Measurements from ENCODE around the gene BRSK2.

BRSK2 gene

GRCh38 chr11:1438967-1439330 is 49.2 kb downstream of the BRSK2 start:
- DNase-seq = no peak

DNA sequence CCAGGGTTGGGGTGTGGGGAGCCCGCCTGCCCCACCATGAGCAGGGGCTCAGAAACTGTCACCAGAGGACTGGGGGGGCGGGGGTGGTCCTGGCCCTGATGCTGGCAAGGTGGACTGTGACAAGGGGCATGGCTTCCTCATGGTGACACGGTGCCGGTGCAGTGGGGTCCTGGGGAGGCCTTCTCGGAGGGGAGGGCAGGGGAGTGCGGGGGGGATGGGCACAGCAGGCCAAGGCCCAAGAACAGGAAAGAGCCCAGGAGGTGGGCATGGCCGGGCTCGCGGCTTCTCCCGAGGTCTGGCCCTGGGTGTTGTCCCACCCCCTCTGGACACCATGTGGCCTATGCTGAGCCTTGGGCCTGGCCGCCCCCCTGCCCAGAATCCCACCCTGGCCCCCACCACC is 49.6 kb downstream of the BRSK2 start:
- no peak for DNase-seq

GRCh38 chr11:1440066-1440465 is 50.3 kb downstream of the BRSK2 start:
- DNase-seq = no peak

DNA sequence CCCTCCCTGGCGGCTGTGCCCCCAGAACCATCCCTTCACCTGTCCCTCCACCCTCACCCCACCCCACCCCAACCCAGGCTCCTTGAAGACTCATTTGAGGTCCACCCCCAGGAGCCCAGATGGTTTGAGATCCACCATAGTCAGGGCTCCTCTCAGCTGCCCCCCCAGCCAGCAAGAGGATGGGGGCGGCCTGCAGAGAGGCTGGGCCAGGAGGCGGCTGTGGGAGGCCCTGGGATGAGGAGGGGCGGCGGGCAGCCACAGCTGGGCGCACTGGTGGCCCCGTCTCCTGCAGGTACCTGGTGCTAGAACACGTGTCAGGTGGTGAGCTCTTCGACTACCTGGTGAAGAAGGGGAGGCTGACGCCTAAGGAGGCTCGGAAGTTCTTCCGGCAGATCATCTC is 50.8 kb downstream of the BRSK2 start:
- DNase-seq = no peak

- DNase-seq = no peak
Observed at GRCh38 chr11:1442163-1442562, 52.4 kb downstream of the BRSK2 start.

DNA sequence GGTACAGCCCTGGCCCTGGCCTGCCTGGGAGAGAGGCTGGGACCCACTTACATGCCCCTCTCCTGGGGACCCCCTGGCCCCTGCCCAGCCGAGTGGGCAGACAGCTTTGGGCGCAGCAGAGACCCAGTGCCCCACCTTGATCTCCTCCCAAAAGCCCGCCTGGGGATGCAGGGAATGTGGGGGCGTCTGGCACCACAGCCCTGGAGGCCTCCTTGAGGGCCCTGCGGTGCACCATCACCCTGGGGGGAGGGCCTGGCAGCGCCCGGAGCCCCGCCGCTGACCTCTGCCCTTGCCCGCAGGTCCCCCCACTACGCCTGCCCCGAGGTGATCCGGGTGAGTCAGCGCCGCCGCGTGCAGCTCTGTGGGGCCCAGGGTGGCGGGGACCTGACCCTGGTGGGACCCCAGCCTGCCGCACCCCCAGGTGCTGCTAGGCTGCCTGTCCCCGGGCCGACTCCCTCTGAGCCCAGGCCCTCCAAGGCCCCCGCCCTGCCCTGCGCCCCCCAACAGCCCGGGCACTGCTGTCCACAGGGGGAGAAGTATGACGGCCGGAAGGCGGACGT is 53.2 kb downstream of the BRSK2 start:
- no peak for DNase-seq

- no peak for DNase-seq
Observed at GRCh38 chr11:1443737-1444136, 54.0 kb downstream of the BRSK2 start.

- no peak for DNase-seq
Observed at GRCh38 chr11:1444321-1444720, 54.6 kb downstream of the BRSK2 start.

GRCh38 chr11:1444823-1445422 is 55.2 kb downstream of the BRSK2 start:
- DNase-seq = no peak

- DNase-seq = no peak
Observed at GRCh38 chr11:1445741-1446445, 56.2 kb downstream of the BRSK2 start.

DNA sequence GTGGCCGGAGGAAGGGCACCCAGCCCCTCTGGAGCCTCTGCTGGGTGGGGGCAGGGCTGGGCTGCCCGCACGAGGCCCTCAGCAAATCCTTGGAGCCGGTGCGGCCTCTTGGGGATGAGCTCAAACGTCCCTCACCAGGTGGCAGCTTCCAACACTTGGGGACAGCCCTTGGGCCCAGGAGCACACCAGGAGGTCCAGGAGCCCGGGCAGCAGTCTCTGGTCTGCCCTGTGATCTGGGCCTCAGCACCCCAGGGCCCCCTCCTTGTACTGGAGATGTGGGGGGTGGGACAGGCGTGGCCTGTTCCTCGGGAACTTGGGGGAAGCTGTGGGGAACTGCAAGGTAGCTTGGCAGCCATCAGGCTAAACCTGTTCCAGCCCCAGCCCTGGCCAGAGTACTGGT is 56.9 kb downstream of the BRSK2 start:
- no peak for DNase-seq

DNA sequence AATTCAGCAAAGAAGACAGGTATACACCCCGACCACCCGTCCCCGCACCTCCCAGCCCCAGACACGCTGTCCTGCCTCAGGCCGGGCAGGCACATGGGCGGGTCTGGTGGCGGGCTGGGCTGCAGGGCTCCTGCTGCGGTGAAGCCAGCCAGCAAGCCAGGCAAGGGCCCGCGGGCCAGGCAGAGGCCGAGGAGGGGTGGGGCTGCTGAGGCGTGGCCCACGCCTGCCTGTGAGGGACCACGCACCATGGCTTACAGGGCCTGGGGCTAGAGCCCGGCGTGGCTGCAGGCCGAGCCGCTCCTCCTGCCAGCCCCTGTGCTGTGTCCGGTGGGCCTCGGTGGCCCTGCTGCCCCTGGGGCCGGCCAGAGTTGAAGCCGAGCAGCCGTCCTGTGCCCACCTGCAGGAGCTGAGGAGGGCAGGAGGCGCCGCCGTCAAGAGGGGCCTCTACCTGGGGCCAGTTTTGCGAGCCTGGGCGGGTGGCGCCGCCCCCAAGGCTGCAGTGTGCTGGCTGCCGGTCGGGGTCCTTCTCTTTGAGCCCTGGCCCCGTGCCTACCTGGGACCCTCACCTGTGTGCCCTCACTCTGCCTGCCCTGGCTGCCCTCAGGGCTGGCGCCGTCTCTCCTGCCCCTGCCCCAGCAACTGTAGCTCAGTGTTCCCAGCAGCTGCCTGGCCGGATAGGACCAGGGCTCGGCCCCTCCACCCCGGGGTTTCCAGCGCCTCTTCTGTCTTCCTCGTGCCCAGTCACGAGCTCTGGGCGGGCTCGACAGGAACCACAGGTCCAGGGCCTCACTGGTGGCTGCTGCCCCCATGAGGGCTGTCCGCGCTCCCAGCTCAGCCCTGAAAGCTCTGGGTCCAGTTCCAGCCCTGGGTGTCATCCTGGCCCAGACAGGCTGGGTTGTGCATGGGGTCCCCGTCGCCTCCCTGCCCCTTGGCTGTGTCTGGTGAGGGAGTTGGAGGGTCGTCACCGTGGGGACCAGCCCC is 58.4 kb downstream of the BRSK2 start:
- DNase-seq = no peak

DNA sequence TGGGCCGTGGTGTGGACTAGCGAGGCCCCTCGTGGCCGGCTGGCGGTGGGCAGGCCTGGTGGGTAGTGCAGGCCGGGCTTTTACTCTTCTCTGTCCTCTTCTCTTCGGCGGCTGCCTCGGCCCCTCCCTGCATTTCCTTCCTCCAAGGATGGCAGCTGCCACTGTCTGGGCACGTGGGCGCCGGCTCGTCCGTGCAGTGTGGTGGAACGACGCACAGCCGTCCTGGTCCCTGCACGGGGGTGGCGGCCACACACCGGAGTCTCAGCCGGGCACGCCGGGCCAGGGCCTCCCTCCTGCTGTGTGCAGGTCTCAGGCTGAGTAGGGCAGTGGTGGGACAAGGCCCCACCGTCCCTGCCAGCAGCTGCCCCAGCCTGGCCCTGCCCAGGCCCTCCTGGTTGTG is 59.1 kb downstream of the BRSK2 start:
- no peak for DNase-seq

DNA sequence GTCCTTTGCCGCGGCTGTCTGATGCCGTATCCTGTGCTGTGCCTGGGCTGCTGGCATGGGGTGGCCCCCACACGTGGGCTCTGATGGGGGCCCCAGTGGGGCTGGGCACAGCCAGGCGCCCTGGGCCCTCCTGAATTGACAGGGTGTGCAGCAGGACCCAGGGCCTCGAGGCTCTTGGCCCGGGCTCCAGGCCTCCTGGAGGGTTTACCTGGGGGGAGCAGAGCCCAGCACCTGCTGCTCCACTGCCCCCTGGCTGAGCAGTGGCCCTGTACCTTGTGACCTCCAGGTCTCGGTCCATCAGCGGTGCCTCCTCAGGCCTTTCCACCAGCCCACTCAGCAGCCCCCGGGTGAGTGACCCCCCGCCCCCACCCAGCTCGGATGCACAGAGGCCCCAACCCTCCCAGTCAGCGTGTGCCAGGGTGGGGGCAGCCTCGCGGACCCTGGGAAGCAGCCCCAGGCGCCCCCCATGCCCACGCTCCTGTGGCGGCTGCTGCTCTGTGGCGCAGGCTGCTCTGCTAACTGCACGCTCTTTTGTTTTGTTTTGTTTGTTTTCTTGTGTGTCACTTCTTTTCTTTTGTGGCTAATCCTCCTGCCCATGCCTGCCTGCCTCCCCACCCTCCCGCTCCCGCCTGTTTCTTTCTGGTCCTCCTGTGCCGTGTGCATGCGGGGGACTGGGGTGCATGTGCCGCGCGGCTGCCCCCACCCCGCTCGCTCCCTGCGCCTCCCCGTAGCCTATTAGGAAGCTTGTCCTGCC is 59.9 kb downstream of the BRSK2 start:
- no peak for DNase-seq

DNA sequence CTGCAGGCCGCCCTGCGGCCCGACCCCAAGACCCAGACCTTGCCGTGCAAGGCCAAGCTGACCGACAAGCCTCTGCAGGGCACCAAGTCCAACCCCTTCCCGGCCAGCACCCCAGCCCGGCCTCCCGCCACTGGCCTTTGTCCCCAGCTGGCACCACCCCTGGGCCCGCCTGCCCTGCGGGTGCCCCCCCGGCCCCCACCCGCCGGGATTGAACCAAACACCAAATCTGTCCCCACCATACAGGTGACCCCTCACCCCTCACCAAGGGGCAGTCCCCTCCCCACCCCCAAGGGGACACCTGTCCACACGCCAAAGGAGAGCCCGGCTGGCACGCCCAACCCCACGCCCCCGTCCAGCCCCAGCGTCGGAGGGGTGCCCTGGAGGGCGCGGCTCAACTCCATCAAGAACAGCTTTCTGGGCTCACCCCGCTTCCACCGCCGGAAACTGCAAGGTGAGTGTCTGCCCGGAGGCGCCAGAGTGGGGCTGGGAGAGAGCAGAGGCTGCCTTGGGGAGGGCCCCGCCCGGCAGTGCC is 60.7 kb downstream of the BRSK2 start:
- DNase-seq = no peak

DNA sequence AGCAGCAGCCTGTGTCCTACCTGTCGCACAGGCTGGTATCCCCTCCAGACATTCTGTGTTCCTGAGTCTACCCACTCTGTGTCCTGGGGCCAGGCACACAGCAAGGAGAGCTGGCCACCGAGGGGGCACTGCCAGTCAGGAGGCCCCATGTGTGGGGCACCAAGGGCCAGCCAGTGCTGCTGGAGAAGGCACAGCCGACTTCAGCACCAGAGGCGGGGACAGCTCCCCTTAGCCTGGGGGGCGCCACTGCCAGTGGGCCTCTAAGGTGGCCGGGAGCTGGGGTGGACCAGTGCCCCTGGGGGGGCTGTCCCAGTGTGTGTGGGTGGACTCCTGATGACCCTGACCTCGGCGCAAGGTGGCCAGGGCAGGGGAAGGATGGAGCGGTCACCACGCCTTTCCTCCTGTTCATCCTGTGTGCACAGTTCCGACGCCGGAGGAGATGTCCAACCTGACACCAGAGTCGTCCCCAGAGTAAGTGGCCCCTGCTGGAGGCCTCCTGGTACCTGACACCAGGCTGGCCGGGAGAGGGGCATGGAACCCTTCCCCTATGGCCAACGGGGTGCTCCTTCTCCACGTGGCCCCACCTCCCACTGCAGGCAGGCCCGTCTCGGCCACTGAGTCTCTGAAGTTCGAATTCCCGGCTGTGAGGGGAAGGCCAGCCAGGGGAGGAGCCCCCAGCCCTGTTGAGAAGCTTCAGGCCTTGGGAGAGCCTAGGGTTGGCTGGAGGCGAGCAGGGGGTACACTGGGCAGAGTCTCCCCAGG is 61.4 kb downstream of the BRSK2 start:
- no peak for DNase-seq

GRCh38 chr11:1451781-1452470 is 62.2 kb downstream of the BRSK2 start:
- no peak for DNase-seq

DNA sequence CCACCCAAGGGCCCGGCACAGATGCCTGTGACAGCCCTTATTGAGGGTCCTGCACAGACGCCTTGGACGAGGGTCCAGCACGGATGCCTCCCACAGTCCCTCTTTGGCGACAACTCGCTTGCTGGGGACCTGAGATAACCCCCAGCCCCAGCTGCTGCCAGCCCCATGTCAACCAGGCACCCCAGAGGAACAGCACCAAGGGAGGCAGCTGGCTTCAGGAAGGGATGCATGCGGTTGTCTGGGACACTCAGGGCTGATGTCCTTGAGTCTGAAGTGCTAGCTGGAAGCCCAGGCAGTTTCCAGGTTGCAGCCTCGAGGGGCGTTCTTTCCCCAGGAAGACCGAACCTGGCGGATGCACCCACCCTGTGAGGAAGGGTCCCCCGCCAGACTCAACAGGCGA is 63.0 kb downstream of the BRSK2 start:
- DNase-seq = no peak

GRCh38 chr11:1453611-1454034 is 63.9 kb downstream of the BRSK2 start:
- peak; percentile 55 for DNase-seq

- DNase-seq = no peak
Observed at GRCh38 chr11:1454576-1454975, 64.8 kb downstream of the BRSK2 start.
